GM19395 (cell line): ENCODE measurements around the gene RIPK1.

Experiments
- ATAC-seq: cut with Tn5 transposase; IDR thresholded peaks from one replicate; pipeline ENCODE4 v1.9.1; 2021; ENCODE audit warnings: mild to moderate bottlenecking, moderate library complexity; ENCODE audit not compliant: unreplicated experiment

RIPK1 gene

GRCh38 chr6:3159805-3160781 lies 91.8 kb downstream of the RIPK1 start:
- no peak for ATAC-seq

- no peak for ATAC-seq
Measured at GRCh38 chr6:3162067-3162497, 93.8 kb downstream of the RIPK1 start.

DNA sequence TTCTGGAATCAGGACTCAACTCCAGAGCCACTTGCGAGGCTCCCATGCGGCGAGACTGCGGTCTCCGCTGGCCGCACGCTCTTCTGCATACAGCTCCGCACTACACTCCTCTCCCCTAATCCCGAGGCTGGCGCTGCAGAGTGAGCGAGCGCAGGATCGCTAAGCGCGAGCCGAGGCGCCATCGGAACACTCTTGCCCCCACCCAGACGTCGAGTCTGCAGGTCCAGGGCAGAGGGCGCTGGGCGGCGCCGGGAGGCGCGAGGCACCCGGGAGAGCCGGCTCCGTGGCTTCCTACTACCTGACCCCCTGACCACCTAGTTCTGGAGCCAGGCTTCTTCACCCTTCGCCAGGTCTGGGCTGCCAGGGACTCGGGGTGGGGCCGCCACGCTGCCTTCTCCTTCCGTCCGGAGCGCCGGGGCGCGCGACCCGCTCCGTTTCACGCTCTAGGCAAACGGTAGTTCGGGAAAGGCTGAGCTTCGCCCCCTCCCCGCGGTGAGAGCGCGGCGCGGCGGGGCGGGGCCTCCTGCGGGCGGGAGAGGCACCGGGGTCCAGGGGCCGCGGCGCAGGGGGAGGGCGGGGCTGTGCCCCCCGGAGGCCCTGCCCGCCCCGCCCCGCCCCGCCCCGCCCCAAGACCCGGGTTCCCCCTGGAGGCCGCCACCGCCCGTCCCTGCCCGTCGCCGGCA lies 94.4 kb downstream of the RIPK1 start:
- ATAC-seq = peak; percentile 63

GRCh38 chr6:3163248-3163594 lies 94.9 kb downstream of the RIPK1 start:
- ATAC-seq = peak; percentile 36

- no peak for ATAC-seq
Measured at GRCh38 chr6:3164388-3164787, 96.1 kb downstream of the RIPK1 start.
